22Rv1 (cell line): ENCODE data around the gene LEFTY2.
"Not testable (repeated sequence)": the region's sequence is repeated elsewhere in the genome, so short reads cannot be mapped to it uniquely, and the experiment has no call there.

Experiments used
- H3K27ac ChIP-seq: fragments of 450-650 bp; 2 replicates; pipeline ENCODE4 v1.5.1; 2017
- ZFX ChIP-seq: fragments of 450-650 bp; IDR thresholded peaks from 2 replicates; pipeline ENCODE4 v1.6.1; 2017; ENCODE audit warnings: antibody characterized with exemption, borderline replicate concordance
- TF ChIP-seq, protein P1 (sequence below): fragments of 450-650 bp; IDR thresholded peaks from 2 replicates; pipeline ENCODE4 v1.5.1; 2017; ENCODE audit warnings: mild to moderate bottlenecking

Gene LEFTY2

DNA sequence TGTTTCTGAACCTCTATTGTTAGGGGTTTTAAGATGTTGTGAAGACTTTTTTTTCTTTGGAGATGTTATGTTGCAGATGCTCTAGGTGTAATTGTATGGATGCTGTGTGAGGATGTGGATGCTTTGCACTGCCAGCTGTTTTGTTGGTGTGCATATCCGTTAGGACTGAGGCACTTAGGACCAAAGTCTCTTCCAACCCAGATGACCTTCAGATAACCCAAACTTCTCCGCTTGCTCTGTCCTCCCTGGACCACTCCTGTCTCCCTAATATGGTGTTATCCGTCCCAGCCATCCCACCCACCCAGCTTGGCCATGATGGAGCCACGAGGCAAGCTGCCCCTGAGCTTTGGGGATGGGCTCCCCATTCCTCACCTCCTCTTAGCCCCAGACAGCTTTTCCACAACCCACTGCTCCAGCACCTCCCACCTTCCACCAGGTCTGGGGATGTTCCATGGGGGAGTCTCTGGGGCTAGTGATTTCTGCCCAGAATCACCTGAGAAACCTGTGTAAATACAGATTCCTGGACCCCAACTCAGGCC lies 5.1 kb upstream of the LEFTY2 start:
- TF ChIP-seq, protein P1, sequence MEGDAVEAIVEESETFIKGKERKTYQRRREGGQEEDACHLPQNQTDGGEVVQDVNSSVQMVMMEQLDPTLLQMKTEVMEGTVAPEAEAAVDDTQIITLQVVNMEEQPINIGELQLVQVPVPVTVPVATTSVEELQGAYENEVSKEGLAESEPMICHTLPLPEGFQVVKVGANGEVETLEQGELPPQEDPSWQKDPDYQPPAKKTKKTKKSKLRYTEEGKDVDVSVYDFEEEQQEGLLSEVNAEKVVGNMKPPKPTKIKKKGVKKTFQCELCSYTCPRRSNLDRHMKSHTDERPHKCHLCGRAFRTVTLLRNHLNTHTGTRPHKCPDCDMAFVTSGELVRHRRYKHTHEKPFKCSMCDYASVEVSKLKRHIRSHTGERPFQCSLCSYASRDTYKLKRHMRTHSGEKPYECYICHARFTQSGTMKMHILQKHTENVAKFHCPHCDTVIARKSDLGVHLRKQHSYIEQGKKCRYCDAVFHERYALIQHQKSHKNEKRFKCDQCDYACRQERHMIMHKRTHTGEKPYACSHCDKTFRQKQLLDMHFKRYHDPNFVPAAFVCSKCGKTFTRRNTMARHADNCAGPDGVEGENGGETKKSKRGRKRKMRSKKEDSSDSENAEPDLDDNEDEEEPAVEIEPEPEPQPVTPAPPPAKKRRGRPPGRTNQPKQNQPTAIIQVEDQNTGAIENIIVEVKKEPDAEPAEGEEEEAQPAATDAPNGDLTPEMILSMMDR, result no peak
- no peak for TF ChIP-seq ZFX
- no peak overlapping the region for H3K27ac ChIP-seq

DNA sequence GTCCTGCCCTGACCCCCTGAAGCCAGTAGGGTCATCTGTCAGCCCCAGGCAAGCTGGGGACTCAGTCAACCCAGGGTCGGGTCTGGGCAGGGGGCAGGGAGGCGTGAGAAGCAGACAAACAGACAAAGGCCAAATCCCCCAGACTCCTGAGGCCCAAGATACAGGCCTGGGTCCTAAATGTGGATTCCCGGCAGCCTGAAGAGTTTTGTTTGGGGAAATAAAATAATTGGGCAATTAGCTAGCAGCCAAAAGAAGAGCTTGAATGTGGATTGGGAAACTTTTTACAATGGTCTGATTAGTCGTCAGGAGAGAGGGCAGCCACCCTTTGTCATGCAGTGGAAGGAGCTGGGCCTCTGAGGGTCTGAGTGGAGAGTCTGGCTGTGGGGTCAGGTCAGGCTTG lies 4.5 kb upstream of the LEFTY2 start:
- no peak overlapping the region for H3K27ac ChIP-seq

DNA sequence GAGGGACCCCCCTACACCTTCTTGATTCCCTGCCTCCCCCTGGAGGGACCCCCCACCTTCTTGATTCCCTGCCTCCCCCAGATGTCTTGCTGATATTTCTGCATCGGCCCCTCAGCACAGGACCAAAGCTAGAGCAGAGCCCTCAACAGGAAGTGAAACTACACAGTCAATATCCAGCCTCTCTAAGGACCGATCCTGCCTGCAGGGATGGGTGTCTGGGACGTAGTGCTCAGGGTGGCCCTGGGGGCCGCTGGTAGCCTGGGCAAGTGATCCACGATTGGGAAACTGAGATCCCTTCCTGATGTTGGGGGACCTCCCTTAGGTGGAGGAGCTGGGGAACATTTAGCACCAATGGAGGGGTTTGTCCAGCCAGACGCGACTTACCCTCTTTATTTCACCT lies 3.9 kb upstream of the LEFTY2 start:
- no peak for TF ChIP-seq ZFX
- TF ChIP-seq, protein P1, result no peak

More for the DNA sequence above, 4.5 kb upstream of the LEFTY2 start:
- no peak for TF ChIP-seq ZFX
- TF ChIP-seq, protein P1, result no peak

DNA sequence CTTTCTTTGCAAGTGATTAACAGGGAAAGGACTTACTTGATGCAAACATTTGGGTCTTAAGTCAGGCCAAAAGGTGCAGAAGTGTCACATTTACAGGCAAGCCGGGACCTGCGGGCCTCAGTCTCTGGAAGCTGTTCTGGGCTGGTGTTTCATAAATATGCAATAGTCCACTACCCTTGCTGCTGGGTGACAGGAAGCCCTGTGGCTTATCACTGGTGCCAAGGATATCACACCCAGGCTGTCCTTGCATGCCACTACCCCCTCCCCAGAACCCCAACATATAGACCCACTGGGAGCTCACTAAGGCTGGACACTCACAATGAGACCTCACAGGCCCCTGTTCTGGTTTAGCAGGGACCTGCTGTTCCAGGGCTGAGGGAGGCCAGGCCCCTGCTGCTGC lies 3.4 kb upstream of the LEFTY2 start:
- no peak for TF ChIP-seq ZFX
- H3K27ac ChIP-seq, result no peak overlapping the region

More for the DNA sequence above, 3.9 kb upstream of the LEFTY2 start:
- H3K27ac ChIP-seq, result no peak overlapping the region

DNA sequence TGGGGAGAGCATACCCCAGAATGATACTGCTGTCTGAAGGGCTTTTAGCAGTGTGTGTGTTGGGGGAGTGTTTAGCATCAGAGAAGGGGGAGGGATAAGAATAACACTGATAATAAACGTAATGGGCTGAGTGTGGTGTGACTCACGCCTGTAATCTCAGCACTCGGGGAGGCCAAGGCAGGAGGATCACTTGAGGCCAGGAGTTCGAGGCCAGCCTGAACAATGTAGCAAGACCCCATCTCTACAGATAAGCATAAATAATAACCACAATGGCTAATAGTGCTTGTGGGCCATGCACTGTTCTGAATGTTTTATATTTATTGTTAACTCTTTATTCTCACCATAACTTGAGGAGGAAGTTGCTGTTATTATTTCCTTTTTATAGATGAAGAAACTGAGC lies 2.6 kb upstream of the LEFTY2 start:
- no peak overlapping the region for H3K27ac ChIP-seq
- no peak for TF ChIP-seq ZFX

DNA sequence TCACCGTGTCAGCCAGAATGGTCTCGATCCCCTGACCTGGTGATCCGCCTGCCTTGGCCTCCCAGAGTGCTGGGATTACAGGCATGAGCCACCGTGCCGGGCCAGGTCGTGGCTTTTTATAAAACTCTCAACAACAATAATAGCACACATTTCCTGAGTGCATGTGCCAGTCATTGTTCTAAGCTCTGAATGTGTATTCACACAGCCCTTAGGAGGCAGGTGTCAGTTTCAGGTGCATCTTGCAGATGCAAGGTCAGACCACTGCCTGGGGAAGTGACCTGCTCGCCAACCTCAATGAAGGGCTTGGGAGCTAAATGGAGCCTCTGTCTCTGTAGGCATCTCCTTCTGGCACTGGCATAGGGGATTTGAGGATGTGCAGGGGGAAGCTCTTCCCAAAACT lies 1.6 kb upstream of the LEFTY2 start:
- TF ChIP-seq, protein P1, result no peak
- no peak for TF ChIP-seq ZFX
- H3K27ac ChIP-seq, result no peak overlapping the region

DNA sequence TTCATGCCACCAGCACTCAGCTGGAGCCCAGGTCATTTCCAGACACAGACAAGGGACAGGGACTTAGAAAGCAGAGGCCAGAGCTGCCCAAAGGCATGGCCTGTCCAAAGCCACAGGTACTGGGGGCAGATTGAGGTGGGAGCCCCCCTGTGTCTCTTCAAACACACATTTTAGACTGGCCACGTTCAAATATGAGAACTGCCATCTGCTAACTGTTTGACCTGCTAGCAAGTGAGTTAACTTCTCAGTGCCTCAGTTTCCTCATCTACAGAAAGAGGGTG lies 862 bp upstream of the LEFTY2 start:
- TF ChIP-seq, protein P1, result no peak
- TF ChIP-seq ZFX, result no peak
- no peak overlapping the region for H3K27ac ChIP-seq

DNA sequence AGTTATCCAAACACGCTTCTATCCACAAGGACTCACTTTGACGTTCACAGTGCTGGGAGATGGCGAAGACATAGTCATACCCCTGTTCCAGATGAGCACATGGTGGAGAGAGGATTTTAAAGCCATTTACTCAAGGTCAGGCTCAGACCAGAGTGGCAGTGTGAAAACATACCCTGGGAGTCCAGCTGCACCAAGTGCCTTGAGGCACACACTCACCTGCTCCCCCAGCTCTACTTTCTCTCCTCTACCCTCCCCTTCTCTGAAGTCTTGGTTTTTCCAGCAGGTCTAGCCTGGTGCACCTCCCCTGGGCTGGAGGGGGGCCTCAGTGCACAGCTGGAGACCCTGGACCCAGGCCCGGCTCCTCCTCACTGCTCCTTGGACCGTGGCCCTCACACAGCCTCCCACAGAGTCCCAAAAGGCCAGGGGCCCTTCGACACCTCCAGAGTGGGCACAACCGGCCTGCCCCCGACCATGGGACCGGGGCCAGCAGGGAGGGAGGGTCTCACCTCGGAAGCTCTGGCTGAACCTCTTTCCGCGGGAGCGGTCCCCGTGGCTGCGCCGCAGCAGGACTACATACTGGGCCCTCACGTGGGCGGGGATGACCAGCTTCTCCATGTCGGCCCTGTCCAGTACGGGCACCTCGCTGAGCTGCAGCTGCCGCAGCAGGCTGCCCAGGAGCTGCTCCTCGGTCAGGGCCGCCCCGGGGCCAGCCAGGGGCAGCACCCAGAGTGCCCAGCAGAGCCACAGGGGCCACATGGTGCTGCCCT lies 452 bp downstream of the LEFTY2 start:
- H3K27ac ChIP-seq, result no peak overlapping the region
- TF ChIP-seq, protein P1, result no peak
- TF ChIP-seq ZFX, result no peak

DNA sequence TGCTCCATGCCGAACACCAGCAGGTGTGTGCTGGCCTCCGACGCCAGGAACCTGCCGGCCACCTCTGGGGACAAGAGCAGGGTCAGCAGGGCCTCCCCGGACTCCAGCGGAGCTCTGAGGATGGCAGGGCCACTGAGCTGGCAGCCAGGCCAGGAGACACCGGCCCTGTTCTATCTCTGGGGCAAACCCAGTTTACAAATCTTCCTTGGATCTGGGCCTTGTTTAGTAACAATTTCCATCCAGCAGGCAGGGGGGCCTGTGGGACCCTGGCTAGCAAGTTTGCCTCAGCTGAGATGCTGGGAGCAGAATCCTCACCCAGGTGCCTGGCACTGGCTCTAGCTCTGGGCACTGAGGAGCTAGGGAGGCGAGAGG lies 1.1 kb downstream of the LEFTY2 start:
- not testable (repeated sequence) for H3K27ac ChIP-seq

DNA sequence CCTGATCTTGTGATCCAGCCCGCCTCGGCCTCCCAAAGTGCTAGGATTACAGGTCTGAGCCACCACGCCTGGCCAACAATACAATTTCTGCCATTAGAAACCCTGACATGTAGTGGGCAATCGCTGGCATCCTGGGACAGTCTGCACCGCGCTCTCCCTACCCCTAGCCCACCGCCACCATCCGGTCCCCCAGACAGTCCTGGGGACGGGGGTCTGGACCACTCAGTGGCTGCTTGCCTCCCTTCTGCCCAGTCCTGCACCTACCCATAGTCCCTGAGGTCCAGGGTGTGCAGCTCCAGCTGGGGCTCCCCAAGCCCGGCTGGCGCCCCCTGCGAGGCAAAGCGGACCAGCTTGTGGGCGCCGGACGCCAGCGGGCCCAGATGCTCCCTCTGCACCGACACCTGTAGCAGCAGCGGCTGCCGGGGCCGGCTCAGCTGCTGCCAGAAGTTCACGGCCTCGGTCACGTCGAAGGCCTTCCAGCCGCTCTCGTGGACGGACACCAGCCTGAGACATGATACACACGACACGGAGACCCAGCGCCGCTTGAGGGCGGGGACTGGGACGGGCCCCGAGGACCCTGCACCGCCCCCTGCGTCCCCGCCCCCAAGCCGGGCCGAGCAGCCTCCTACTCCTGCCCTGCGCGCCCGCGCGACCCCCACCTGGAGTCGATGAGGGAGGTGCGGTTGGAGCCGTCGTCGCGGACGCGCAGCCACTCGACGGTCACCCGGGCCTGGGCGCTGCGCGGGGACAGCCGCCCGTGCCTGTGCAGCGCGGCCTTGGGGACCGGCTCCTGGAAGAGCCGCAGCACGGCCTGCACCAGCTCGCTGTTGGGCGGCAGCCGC lies 1.7 kb downstream of the LEFTY2 start:
- H3K27ac ChIP-seq, result not testable (repeated sequence)
